H9 (cell line): ENCODE results near the gene OGDH. TPM values are rescaled to one million over a fixed set of nuclear protein-coding genes. Genes with fewer than 3 reads are reported as not detected.

ENCODE experiments used
- DNase-seq: peaks from one replicate; pipeline ENCODE4 v3.0.0-alpha.2; 2017
- H2AFZ ChIP-seq: one replicate; pipeline ENCODE4 v1.6.1; 2013; ENCODE audit warnings: mild to moderate bottlenecking, low read length, control low read depth, moderate library complexity
- H2AK5ac ChIP-seq: 2 replicates; pipeline ENCODE4 v1.6.1; 2013; ENCODE audit warnings: low read length, control low read depth, mixed read lengths; ENCODE audit not compliant: insufficient read length
- H2BK120ac ChIP-seq: one replicate; pipeline ENCODE4 v1.6.1; 2013; ENCODE audit warnings: low read depth, mild to moderate bottlenecking, low read length, control low read depth, inconsistent platforms; ENCODE audit not compliant: poor library complexity, severe bottlenecking
- H2BK12ac ChIP-seq: 2 replicates; pipeline ENCODE4 v1.6.1; 2013; ENCODE audit warnings: low read length, control low read depth, mixed read lengths, low read depth; ENCODE audit not compliant: insufficient read length
- H2BK15ac ChIP-seq: 2 replicates; pipeline ENCODE4 v1.6.1; 2013; ENCODE audit warnings: low read depth, low read length, control low read depth
- H2BK20ac ChIP-seq: one replicate; pipeline ENCODE4 v1.6.1; 2013; ENCODE audit warnings: low read depth, mild to moderate bottlenecking, low read length, control low read depth, inconsistent platforms; ENCODE audit not compliant: poor library complexity, severe bottlenecking
- H2BK5ac ChIP-seq: 2 replicates; pipeline ENCODE4 v1.6.1; 2013; ENCODE audit warnings: low read length, control low read depth, mixed read lengths; ENCODE audit not compliant: insufficient read length
- H3K14ac ChIP-seq: 2 replicates; pipeline ENCODE4 v1.6.1; 2013; ENCODE audit warnings: low read length, control low read depth; ENCODE audit not compliant: insufficient read depth
- H3K18ac ChIP-seq: 2 replicates; pipeline ENCODE4 v1.6.1; 2013; ENCODE audit warnings: low read depth, mild to moderate bottlenecking, mixed read lengths, low read length, control low read depth; ENCODE audit not compliant: insufficient read length
- H3K23ac ChIP-seq: 2 replicates; pipeline ENCODE4 v1.6.1; 2013; ENCODE audit warnings: low read length, control low read depth, mixed read lengths, low read depth; ENCODE audit not compliant: insufficient read length
- H3K23me2 ChIP-seq: 2 replicates; pipeline ENCODE4 v1.6.1; 2013; ENCODE audit warnings: low read depth, mild to moderate bottlenecking, mixed read lengths, low read length, control low read depth; ENCODE audit not compliant: insufficient read length, poor library complexity, severe bottlenecking
- H3K27ac ChIP-seq: 2 replicates; pipeline ENCODE4 v1.5.1; 2013; ENCODE audit warnings: low read length, control low read depth, mixed read lengths, low read depth; ENCODE audit not compliant: insufficient read length
- H3K27me3 ChIP-seq: 2 replicates; pipeline ENCODE4 v1.6.1; 2013; ENCODE audit warnings: low read length, control low read depth, inconsistent platforms; ENCODE audit not compliant: insufficient read depth
- H3K4ac ChIP-seq: 2 replicates; pipeline ENCODE4 v1.6.1; 2013; ENCODE audit warnings: low read depth, mild to moderate bottlenecking, control low read depth, inconsistent platforms, low read length, moderate library complexity
- H3K4me1 ChIP-seq: 2 replicates; pipeline ENCODE4 v1.6.1; 2013; ENCODE audit warnings: low read length, control low read depth, inconsistent platforms; ENCODE audit not compliant: insufficient read depth
- H3K4me2 ChIP-seq: 2 replicates; pipeline ENCODE4 v1.6.1; 2013; ENCODE audit warnings: low read length, control low read depth, mixed read lengths; ENCODE audit not compliant: insufficient read length, insufficient read depth
- H3K56ac ChIP-seq: 2 replicates; pipeline ENCODE4 v1.6.1; 2013; ENCODE audit warnings: low read depth, mild to moderate bottlenecking, mixed read lengths, low read length, control low read depth; ENCODE audit not compliant: insufficient read length
- H3K79me1 ChIP-seq: 2 replicates; pipeline ENCODE4 v1.6.1; 2013; ENCODE audit warnings: low read depth, mild to moderate bottlenecking, moderate library complexity, low read length, control low read depth, inconsistent platforms; ENCODE audit not compliant: insufficient read depth, poor library complexity, severe bottlenecking
- H3K79me2 ChIP-seq: 2 replicates; pipeline ENCODE4 v1.6.1; 2013; ENCODE audit warnings: low read length, control low read depth, inconsistent platforms; ENCODE audit not compliant: insufficient read depth
- H3K9ac ChIP-seq: 2 replicates; pipeline ENCODE4 v1.6.1; 2013; ENCODE audit warnings: low read length, control low read depth, mixed read lengths; ENCODE audit not compliant: insufficient read length; ENCODE audit errors: extremely low read depth
- H3K9me3 ChIP-seq: one replicate; pipeline ENCODE4 v1.6.1; 2013; ENCODE audit warnings: low read depth, low read length, inconsistent platforms; ENCODE audit not compliant: control insufficient read depth
- H3T11ph ChIP-seq: one replicate; pipeline ENCODE4 v1.6.1; 2013; ENCODE audit warnings: mild to moderate bottlenecking, low read length, control low read depth, inconsistent platforms
- H4K20me1 ChIP-seq: one replicate; pipeline ENCODE4 v1.6.1; 2013; ENCODE audit not compliant: control insufficient read depth, insufficient read length, insufficient read depth
- H4K5ac ChIP-seq: 2 replicates; pipeline ENCODE4 v1.6.1; 2013; ENCODE audit warnings: low read depth, mild to moderate bottlenecking, mixed read lengths, low read length, control low read depth; ENCODE audit not compliant: insufficient read length
- H4K8ac ChIP-seq: replicated peaks from 2 replicates; pipeline ENCODE4 v1.6.1; 2013; ENCODE audit warnings: low read length, control low read depth, mixed read lengths, low read depth; ENCODE audit not compliant: insufficient read length
- H4K91ac ChIP-seq: 2 replicates; pipeline ENCODE4 v1.6.1; 2013; ENCODE audit warnings: low read depth, mild to moderate bottlenecking, moderate library complexity, mixed read lengths, low read length, control low read depth; ENCODE audit not compliant: insufficient read length
- H3K27ac Mint-ChIP-seq, 3 experiments: 2 replicates in 2 of 3; 3 replicates in 1 of 3; pipeline ENCODE4 v1.8.0; 2020 to 2021; ENCODE audit warnings: mixed read lengths in 3 of 3, mild to moderate bottlenecking in 1 of 3, moderate library complexity in 1 of 3
- H3K27me3 Mint-ChIP-seq: 2 replicates; pipeline ENCODE4 v1.8.0; 2021; ENCODE audit warnings: low read depth, mild to moderate bottlenecking, moderate library complexity, mixed read lengths
- H3K36me3 Mint-ChIP-seq, 3 experiments: 2 replicates in 2 of 3; 3 replicates in 1 of 3; pipeline ENCODE4 v1.8.0; 2020 to 2021; ENCODE audit warnings: low read depth in 3 of 3, mixed read lengths in 3 of 3; ENCODE audit not compliant: insufficient read depth in 1 of 3
- H3K4me1 Mint-ChIP-seq, 2 experiments: 2 replicates each; pipeline ENCODE4 v1.8.0; 2020; ENCODE audit warnings: mixed read lengths in 2 of 2
- H3K4me3 Mint-ChIP-seq, 2 experiments: 2 replicates in 1 of 2; 3 replicates in 1 of 2; pipeline ENCODE4 v1.8.0; 2020 to 2021; ENCODE audit warnings: mild to moderate bottlenecking in 2 of 2, mixed read lengths in 2 of 2, moderate library complexity in 1 of 2
- H3K9me3 Mint-ChIP-seq, 2 experiments: 2 replicates in 1 of 2; 3 replicates in 1 of 2; pipeline ENCODE4 v1.8.0; 2020; ENCODE audit warnings: mild to moderate bottlenecking in 2 of 2, mixed read lengths in 2 of 2, moderate library complexity in 1 of 2
- WGBS: extraction: QIAGEN DNeasy Blood & Tissue Kit; methylation state at CpG from one replicate; pipeline ENCODE4 v1.1.7; 2013; ENCODE audit warnings: missing lambda C conversion rate, low lambda C conversion rate, mixed read lengths; ENCODE audit not compliant: insufficient read length; ENCODE audit errors: extremely low coverage; 5-methylcytosine and 5-hydroxymethylcytosine counted together
- total RNA-seq: library from RNA; stranded (reverse); gene quantifications from 2 replicates; pipeline ENCODE4 v1.2.1, GENCODE V29; 2021
- TF ChIP-seq, protein P1 (sequence below): fragments of 200-600 bp; sonication (generic); conservative IDR thresholded peaks from 3 replicates; pipeline ENCODE4 v1.8.0; 2021; ENCODE audit warnings: antibody characterized with exemption, mild to moderate bottlenecking

The OGDH gene
- total RNA-seq, 1 experiment from 2014 or later = 77.3 TPM

DNA sequence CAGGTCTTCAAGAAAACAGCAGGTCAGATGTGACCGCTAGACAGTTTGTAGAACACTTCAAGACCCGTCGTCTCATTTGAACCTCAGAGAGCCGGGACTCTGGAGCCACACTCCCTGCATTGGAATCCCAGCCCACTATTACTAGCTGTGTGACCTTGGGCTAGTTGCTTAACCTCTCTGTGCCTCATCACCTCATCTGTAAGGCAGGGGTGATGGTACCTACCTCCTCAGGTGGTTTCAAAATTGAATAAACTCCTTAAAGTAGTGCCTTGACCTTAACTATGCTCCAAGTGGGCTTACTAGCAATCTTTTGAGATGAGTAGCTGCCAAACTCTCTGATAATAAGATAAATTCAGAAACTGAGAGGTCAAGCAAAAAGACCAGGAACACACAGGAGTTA is 43.8 kb downstream of the OGDH start:
- Histone ChIP-seq H3K23me2 (no peaks in the 10 kb centered on the region), H3K14ac (no peak overlapping the region)

More for the DNA sequence above, 43.8 kb downstream of the OGDH start:
- no peak overlapping the region for H2BK5ac ChIP-seq
- H4K5ac ChIP-seq = no peak overlapping the region
- no peak for DNase-seq
- no peak overlapping the region for H2AFZ ChIP-seq
- Mint-ChIP-seq H3K9me3 (no peaks in the 10 kb centered on the region), H3K27ac (no peak overlapping the region), H3K4me1 (no peaks in the 10 kb centered on the region; a peak in 1 of 4 replicates), H3K36me3 (peaks cover 3 to 27% (median 20%) of the 10 kb centered on the region in 3 experiments; a peak in 5 of 7 replicates), H3K27me3 (no peaks in the 10 kb centered on the region), H3K4me3 (no peak overlapping the region)
- H3K4ac ChIP-seq = no peak overlapping the region
- H3K56ac ChIP-seq = no peak overlapping the region
- H3K79me1 ChIP-seq = no peaks in the 10 kb centered on the region
- no peaks in the 10 kb centered on the region for H3K4me1 ChIP-seq
- H2BK12ac ChIP-seq = no peak overlapping the region
- H3K79me2 ChIP-seq = no peaks in the 10 kb centered on the region
- H2BK20ac ChIP-seq = no peak overlapping the region
- no peak overlapping the region for H4K91ac ChIP-seq
- WGBS = no CpG with 5 or more reads among the region's 4 CpGs
- no peaks in the 10 kb centered on the region for H3K9me3 ChIP-seq
- no peak overlapping the region for H3K4me2 ChIP-seq
- H2BK15ac ChIP-seq = no peak overlapping the region
- no peak overlapping the region for H3K23ac ChIP-seq
- no peaks in the 10 kb centered on the region for H3K27me3 ChIP-seq
- no peak overlapping the region for H3K18ac ChIP-seq
- H2BK120ac ChIP-seq = no peak overlapping the region
- no peaks in the 10 kb centered on the region for H4K20me1 ChIP-seq
- no peak overlapping the region for H2AK5ac ChIP-seq
- H3K9ac ChIP-seq = no peak overlapping the region
- no peak overlapping the region for H4K8ac ChIP-seq
- TF ChIP-seq, protein P1, sequence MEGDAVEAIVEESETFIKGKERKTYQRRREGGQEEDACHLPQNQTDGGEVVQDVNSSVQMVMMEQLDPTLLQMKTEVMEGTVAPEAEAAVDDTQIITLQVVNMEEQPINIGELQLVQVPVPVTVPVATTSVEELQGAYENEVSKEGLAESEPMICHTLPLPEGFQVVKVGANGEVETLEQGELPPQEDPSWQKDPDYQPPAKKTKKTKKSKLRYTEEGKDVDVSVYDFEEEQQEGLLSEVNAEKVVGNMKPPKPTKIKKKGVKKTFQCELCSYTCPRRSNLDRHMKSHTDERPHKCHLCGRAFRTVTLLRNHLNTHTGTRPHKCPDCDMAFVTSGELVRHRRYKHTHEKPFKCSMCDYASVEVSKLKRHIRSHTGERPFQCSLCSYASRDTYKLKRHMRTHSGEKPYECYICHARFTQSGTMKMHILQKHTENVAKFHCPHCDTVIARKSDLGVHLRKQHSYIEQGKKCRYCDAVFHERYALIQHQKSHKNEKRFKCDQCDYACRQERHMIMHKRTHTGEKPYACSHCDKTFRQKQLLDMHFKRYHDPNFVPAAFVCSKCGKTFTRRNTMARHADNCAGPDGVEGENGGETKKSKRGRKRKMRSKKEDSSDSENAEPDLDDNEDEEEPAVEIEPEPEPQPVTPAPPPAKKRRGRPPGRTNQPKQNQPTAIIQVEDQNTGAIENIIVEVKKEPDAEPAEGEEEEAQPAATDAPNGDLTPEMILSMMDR = no peak
- no peak overlapping the region for H3T11ph ChIP-seq
- H3K27ac ChIP-seq = no peak overlapping the region
